Ovary (tissue), 9 donors: ENCODE measurements around the gene PPM1F. TPM values are rescaled to one million over a fixed set of nuclear protein-coding genes. Genes with fewer than 3 reads are reported as not detected.

Experiments used
- DNase-seq, 5 donors: peaks; one replicate each; pipeline ENCODE4 v3.0.0-alpha.2; 2019 to 2020
- H3K27ac ChIP-seq, 2 donors: fragments of 200-600 bp; one replicate each; pipeline versions ENCODE4 v1.5.1 to v1.8.0; 2019 to 2022
- H3K27me3 ChIP-seq: fragments of 200-600 bp; one replicate; pipeline ENCODE4 v1.8.0; 2022
- H3K36me3 ChIP-seq: fragments of 200-600 bp; sonication (generic); one replicate; pipeline ENCODE4 v1.5.1; 2019
- H3K4me1 ChIP-seq: one replicate; pipeline ENCODE4 v1.8.1; 2013; ENCODE audit warnings: mild to moderate bottlenecking, moderate library complexity; ENCODE audit not compliant: insufficient read depth
- H3K4me3 ChIP-seq: fragments of 200-600 bp; sonication (generic); one replicate; pipeline ENCODE4 v1.5.1; 2017
- H3K9me3 ChIP-seq, 2 donors: fragments of 200-600 bp in 1 of 2; sonication (generic) in 1 of 2; one replicate each; pipeline versions ENCODE4 v1.5.1 to v1.8.1; 2013 to 2019; ENCODE audit warnings: mild to moderate bottlenecking in 1 of 2, moderate library complexity in 1 of 2
- EP300 ChIP-seq: sonication (generic); formaldehyde crosslinking; IDR thresholded peaks from one replicate; pipeline ENCODE4 v1.6.1; 2017; ENCODE audit warnings: antibody characterized with exemption
- POLR2A ChIP-seq: fragments of 450-650 bp; IDR thresholded peaks from one replicate; pipeline ENCODE4 v1.6.1; 2017; ENCODE audit warnings: antibody characterized with exemption, mild to moderate bottlenecking, moderate library complexity
- WGBS, 3 donors: extraction: QIAGEN DNeasy Blood & Tissue Kit in 1 of 3; methylation state at CpG; one replicate each; pipeline versions ENCODE4 v1.1.5 to v1.1.7; 2013 to 2017; 5-methylcytosine and 5-hydroxymethylcytosine counted together
- intact Hi-C, 4 donors: fragments of 100-400 bp; cut with DNase I; formaldehyde crosslinking; loops; one replicate each; pipeline versions ENCODE4 v1.11.0 to v1.15.1; 2022 to 2023
- polyA plus RNA-seq, 2 donors: library from polyadenylated mRNA; stranded (reverse); fragments of 200-250 nt in 1 of 2; fragments of 350-450 nt in 1 of 2; fragmentation: Illumina TruSeq in 1 of 2; extraction: RNeasy Lipid Tissue Mini Kit (QIAGEN cat#74804) in 1 of 2; gene quantifications; one replicate each; pipeline ENCODE4 v1.2.3, GENCODE V29; 2013 to 2014
- total RNA-seq, 7 donors: library from RNA; depleted of rRNA in 2 of 7; stranded (reverse); fragments of >200 nt in 2 of 7; fragmentation: NEBNext Ultra II Directional in 3 of 7; extraction: Animal tissue kit (Norgen Biotek cat#: 25700) in 3 of 7; gene quantifications; one replicate each; pipeline versions ENCODE4 v1.1.0 to v1.2.4, GENCODE V29; 2016 to 2023
- TF ChIP-seq, protein P1 (sequence below), 3 donors: fragments of 450-650 bp in 2 of 3; fragments of 200-600 bp in 1 of 3; IDR thresholded peaks; one replicate each; pipeline versions ENCODE4 v1.5.1 to v1.8.0; 2016 to 2022; ENCODE audit warnings: antibody characterized with exemption in 3 of 3, mild to moderate bottlenecking in 1 of 3
- donor health status: DM: no; HTN: no; CAD: no; lungs with moderate emphysema.
- donor health status: DM: no; HTN: no; CAD: no.
- donor health status: Bipolar disorder and iron deficiency.
- donor health status: DM: yes; HTN: yes; CAD: no.
- donor health status: DM: no; HTN: no; CAD: no.
- donor health status: DM: yes; HTN: yes; CAD: no.

The PPM1F gene
- total and polyA plus RNA-seq, 9 donors, result 9.8 to 33.0 (median 22.0) TPM

DNA sequence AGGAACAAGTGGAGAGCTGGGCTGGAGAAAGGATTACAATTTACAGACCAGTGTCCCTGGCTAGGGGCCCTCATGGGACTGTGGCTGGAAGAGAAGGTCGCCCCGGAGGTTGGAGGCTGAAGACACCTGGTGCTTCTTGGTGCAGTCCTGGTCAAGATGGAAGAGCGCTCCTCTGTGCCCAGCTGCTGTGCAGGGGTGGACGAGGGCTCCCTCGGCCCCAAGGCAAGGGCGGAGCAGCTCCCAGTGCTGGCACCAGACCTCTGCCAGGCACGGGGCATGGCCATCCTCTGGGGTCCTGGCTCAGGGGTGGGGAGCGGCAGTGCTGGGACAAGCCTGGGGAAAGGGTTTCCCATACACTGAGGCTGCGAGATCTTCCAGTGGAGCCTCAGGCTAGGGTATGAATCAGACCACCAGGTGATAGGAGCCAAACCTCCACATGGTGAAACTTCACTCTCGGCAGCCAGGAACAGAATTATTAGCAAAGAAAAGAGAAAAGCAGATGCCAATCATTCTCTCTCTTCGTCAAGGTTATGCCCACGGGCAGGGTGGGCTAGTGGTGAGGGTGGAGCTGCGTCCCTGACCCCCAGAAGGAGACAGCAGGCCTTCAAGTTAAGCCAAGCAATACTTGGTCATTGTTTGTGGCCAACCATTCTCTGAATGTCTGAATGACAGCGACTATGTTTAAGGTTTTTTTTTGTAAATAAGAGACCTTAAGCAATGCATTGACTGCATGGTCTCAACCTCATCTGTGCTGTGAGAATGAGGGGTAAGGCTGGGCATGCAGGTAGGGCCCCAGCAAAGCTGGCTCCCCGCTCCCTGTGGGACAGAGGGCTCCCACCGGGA, 32.1 kb downstream of the PPM1F start:
- H3K4me3 ChIP-seq, result no peak overlapping the region
- H3K9me3 ChIP-seq, result no peaks in the 10 kb centered on the region
- intact Hi-C loops, result no loop called here
- 84 to 89% (median 89%) methylated on average over 16 of the region's 16 CpGs for WGBS, 3 donors
- no peak overlapping the region for H3K27ac ChIP-seq
- H3K27me3 ChIP-seq, result no peaks in the 10 kb centered on the region
- DNase-seq, result no peak
- no peak for TF ChIP-seq EP300
- H3K36me3 ChIP-seq, result no peaks in the 10 kb centered on the region
- peaks cover 13% of the 10 kb centered on the region for H3K4me1 ChIP-seq

DNA sequence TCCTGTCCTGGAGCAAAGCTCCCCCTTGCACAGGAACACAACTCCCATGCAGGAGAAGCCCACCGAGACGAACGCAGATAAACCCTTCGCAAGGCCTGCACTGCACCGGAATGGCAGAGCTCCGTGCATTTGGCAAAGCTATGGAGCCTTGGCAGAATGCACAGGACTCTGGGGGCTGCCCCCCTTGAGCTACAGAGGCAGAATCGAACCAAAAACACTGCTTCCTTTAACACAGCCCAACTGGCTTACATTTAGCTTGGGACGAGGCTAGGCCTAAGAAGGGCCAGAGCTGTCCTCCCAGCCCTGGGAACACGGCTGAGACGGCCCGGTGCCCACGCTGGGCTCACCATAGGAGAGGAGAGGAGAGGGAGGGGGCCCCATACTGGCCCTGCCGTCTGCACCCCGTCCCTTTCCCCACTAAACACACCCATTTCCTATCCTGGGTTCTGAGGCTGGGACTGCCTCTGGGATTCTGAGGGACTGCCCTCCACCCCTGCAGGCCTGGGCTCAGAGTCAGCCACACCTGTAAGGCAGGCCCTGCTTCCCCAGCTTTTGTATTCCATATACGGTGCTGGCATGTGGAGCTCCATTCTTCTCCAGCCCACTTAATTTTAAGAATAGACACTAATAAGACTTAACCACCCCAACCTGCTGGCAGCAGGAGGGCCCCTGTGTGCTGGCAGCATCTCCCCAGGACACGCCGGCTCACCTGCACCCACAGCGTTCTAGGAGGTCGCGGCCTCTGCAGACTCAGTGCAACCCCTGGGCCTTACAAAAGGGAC, 32.9 kb downstream of the PPM1F start:
- intact Hi-C loops, result no loop called here
- no peaks in the 10 kb centered on the region for H3K27me3 ChIP-seq
- DNase-seq, result no peak
- no peaks in the 10 kb centered on the region for H3K9me3 ChIP-seq
- H3K4me1 ChIP-seq, result peaks cover 13% of the 10 kb centered on the region
- no peaks in the 10 kb centered on the region for H3K36me3 ChIP-seq
- H3K27ac ChIP-seq, result no peak overlapping the region
- no peak overlapping the region for H3K4me3 ChIP-seq
- 88 to 89% (median 88%) methylated on average over 20 of the region's 20 CpGs for WGBS, 3 donors
- TF ChIP-seq POLR2A, result no peak
- TF ChIP-seq EP300, result no peak

DNA sequence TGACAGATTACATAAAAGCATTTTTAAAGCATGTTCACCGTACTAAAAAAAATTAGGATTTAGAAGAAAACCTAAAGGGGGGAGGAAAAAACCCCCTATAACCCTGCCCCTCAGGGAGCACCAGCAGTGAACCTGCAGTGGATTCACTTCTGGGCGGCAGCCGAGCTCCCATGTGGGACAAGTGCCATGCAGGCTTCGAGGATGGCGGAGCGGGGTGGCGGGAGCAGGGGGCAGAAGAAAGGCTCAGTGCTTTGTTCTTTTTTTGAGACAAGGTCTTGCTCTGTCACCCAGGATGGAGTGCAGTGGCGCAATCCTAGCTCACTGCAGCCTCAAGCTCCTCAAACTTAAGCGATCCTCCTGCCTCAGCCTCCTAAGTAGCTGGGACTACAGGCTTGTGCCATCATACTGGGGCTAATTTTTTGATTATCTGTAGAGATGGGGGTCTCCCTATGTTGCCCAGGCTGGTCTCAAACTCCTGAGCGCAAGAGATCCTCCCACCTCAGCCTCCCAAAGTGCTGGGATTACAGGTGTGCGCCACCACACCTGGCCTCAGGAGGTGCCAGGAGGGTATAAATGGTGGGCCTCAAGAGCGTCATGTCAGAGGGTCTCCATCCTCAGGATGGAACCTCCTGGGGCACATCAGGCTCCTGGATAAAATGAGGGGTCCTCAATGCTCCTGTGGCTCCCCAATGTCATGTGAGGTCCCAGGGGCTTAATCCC, 34.0 kb downstream of the PPM1F start:
- Histone ChIP-seq H3K4me3 (no peak overlapping the region), H3K4me1 (peaks cover 13% of the 10 kb centered on the region), H3K27me3 (no peaks in the 10 kb centered on the region), H3K27ac (no peak overlapping the region), H3K9me3 (no peaks in the 10 kb centered on the region), H3K36me3 (no peaks in the 10 kb centered on the region)
- TF ChIP-seq EP300, result no peak
- TF ChIP-seq POLR2A, result no peak
- TF ChIP-seq, protein P1, sequence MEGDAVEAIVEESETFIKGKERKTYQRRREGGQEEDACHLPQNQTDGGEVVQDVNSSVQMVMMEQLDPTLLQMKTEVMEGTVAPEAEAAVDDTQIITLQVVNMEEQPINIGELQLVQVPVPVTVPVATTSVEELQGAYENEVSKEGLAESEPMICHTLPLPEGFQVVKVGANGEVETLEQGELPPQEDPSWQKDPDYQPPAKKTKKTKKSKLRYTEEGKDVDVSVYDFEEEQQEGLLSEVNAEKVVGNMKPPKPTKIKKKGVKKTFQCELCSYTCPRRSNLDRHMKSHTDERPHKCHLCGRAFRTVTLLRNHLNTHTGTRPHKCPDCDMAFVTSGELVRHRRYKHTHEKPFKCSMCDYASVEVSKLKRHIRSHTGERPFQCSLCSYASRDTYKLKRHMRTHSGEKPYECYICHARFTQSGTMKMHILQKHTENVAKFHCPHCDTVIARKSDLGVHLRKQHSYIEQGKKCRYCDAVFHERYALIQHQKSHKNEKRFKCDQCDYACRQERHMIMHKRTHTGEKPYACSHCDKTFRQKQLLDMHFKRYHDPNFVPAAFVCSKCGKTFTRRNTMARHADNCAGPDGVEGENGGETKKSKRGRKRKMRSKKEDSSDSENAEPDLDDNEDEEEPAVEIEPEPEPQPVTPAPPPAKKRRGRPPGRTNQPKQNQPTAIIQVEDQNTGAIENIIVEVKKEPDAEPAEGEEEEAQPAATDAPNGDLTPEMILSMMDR (IDR thresholded peaks at IDR 0.05), result no peak
- 89 to 97% (median 96%) methylated on average over 12 of the region's 12 CpGs for WGBS, 3 donors
- DNase-seq, result peak in 1 of 5 donors; percentile 4
- intact Hi-C loops, result no loop called here

DNA sequence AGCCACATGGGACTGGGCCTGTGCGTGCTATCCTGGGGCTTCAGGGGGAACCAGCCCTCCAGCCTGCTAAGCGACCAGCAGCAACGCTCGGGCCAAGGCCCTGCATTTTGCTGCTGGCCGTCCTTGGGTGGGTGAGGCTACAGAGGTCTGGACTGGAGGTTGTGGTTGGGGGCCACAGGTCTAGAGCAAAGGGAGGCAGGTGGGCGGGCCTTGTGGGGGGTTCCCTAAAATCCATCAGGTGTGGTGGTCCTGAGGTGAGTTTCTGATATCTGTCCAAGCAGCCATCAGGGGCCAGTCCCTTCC, 34.7 kb downstream of the PPM1F start:
- intact Hi-C loops, result no loop called here
- Histone ChIP-seq H3K4me3 (no peak overlapping the region), H3K36me3 (no peaks in the 10 kb centered on the region), H3K4me1 (peaks cover 13% of the 10 kb centered on the region), H3K27me3 (no peaks in the 10 kb centered on the region), H3K27ac (no peak overlapping the region), H3K9me3 (no peaks in the 10 kb centered on the region)
- 85 to 91% (median 88%) methylated on average over 6 of the region's 6 CpGs for WGBS, 3 donors
- TF ChIP-seq, protein P1 (IDR thresholded peaks at IDR 0.05), result no peak
- no peak for TF ChIP-seq POLR2A
- no peak for TF ChIP-seq EP300
- DNase-seq, result no peak

DNA sequence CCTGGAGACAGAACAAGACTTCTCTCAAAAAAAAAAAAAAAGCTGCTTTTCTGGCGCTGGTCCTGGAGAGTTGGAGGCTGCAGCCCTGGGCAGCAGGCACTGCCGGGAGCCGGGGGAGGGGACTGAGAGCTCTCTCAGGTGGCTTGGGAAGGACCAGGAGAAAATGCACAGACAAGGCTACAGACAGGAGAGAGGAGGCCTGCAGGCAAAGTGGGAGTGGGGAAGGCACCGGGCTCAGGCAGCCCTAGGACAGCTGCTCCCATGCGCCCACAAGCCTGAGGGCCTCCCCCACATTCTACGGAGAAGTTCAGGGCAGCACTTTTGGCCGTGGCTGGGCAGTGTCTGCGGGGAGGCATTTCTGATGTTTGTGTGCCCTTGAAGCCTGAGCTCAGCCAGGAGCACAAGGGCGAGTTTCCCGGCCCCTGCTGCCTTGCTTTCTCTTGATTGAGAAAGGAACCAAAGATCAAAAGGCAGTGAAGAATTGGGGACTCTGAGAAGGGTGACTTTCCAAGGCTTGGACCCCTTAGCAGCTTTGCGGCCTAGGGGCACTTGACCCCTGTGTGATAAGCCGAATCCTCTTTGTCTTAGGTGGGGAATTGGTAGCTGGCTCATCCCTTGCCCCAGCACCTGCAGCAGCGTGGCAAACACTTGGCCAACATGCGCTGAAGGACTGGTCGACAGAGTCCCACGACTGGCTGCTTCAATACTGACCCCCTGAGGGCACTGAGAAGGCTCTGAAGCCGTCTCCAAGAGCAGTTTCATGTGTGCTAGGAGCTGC, 35.3 kb downstream of the PPM1F start:
- 24 to 33% (median 24%) methylated on average over 17 of the region's 17 CpGs for WGBS, 3 donors
- Histone ChIP-seq H3K27me3 (no peaks in the 10 kb centered on the region), H3K9me3 (no peaks in the 10 kb centered on the region), H3K4me3 (no peak overlapping the region), H3K4me1 (peaks cover 13% of the 10 kb centered on the region), H3K27ac (no peak overlapping the region), H3K36me3 (no peaks in the 10 kb centered on the region)
- intact Hi-C loops, result no loop called here
- peak in 4 of 5 donors; percentile 47 to 65 (median 52) for DNase-seq
- TF ChIP-seq POLR2A, result no peak
- no peak for TF ChIP-seq EP300
- TF ChIP-seq, protein P1 (IDR thresholded peaks at IDR 0.05), result no peak
